HG03108 (cell line): ENCODE data around the gene PLA2G2E.
"Not testable (repeated sequence)": the region's sequence is repeated elsewhere in the genome, so short reads cannot be mapped to it uniquely, and the experiment has no call there.

Experiments
- ATAC-seq: cut with Tn5 transposase; IDR thresholded peaks from one replicate; pipeline ENCODE4 v1.9.1; 2021; ENCODE audit warnings: moderate library complexity; ENCODE audit not compliant: unreplicated experiment

Gene PLA2G2E

DNA sequence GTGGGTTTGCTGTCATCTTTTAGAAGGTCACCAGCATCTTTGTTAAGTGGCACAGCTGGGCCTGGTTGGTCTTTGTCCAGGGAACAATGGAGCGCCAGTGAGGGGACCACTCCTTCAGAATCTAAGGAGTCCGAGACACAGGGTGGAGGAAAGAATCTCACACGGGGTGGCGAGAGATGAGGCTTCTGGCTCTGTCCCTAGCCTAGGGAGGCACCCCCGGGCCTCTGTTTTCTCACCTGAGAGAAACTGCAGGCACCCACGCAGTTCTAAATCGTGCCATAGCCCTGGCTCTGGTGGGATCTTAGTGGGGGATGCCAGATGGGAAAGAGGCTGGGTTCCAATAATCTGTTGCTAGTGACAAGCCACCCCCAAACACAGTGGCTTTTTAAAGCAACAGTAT is 10.9 kb upstream of the PLA2G2E start:
- ATAC-seq = no peak

DNA sequence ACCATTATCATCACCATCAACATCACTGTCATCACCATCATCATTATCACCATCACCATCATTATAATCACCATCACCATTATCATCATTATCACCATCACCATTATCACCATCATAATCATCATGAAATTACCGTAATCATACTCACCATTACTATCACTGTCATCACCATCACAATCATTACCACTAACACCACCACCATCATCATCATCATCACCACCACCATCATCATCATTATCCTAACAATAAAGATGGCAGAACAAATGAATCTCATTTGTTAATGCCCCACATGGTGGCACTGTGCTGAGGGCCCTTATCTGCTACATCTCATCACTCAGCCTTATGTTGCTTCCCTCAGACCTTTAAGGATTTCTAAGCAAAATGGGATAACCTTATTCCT is 9.4 kb upstream of the PLA2G2E start:
- no peak for ATAC-seq

DNA sequence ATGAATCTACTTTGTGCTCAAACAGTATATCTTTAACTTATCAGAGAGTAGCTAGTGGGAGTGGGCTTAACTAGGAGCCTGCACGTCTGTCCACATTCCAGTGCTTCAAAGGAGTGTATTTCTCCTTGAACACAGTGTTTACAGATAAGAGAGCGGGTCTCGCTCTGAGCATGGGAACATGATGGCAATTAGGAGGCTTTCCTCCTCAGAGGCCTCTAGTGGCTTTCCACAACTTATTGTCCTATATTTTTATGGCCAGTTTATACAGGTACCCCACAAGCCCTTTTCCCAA is 3.7 kb upstream of the PLA2G2E start:
- not testable (repeated sequence) for ATAC-seq

DNA sequence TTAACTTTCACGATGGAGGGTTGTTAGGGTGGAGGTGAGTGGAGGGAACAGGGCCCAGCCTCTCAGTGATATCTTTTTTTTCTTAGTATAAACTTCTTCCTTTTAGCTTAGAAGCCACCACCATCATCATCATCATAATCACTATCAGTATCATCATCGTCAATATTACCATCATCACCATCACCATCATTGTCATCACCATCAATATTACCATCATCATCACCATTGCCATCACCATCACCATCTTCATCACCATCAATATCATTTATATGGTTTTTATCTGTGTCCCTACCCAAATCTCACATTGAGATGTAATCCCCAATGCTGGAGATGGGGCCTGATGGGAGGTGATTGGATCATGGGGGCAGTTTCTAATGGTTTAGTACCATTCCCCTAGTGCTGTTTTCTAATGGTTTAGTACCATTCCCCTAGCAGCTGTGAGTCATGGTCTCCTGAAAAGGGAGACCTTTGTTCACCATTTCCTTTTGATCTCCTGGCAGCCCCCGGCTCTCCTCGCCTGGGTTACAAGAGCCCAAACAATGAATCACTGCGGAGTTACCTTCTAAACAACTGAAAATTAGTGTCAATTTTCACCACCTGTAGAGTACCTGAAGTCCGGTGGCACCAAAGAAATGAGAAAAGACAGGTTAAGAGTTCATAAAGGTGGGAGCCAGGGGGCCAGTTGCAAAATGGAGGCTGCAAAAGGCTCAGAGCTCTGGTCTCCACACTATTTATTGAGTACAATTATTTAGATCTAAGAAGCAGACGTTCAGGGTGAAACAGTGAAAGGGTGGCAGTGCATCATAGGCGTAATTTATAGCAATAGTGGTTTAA is 3.1 kb upstream of the PLA2G2E start:
- no peak for ATAC-seq

DNA sequence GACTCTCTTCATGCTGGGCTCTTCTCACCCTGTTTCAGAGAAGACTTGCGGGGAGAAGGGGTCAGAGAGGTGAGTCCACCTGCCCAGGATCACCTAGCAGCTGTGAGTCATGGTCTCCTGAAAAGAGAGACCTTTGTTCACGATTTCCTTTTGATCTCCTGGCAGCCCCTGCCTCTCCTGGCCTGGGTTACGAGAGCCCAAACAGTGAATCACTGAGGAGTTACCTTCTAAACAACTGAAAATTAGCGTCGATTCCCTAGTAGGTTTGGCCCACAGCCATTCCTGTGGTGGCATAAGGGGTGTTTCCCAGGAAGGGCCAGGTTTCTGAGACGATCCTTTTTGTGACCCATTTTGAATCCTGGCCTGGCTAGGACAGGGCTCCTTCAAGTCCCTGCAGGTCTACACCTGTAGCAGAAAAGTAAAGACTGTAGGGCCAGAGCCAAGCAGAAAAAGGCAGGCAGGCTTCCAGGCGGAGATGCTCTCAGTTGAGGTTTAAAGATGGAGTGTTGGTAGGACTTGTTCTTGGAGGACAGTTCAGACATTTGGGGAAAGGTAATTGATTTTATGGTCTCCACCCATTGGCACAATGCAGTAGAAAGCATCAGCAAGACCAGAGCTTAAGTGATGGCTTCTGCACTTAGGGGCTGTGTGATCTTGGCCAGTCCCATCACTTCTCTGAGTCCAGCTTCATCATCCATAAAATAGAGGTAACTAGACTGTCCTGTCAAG is 2.1 kb upstream of the PLA2G2E start:
- no peak for ATAC-seq

DNA sequence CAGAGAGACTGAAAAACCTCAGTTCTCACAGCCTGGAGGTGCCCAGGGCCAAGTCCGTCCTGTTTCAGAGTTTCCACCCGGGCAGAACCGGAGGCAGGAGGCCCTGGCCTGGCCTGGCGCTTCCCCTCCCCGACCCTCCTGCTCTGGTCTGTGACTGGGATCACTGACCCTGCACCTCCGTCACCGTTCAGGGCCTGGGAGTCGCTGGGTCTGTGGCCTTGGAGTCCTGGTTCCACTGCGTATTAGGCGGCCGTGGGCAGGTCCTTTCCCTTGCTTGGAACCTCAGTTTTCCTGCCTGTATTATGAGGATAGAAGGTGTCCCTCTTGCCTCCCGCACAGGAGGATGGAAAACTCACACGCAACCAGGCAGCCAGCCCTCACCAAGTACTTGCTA is 533 bp upstream of the PLA2G2E start:
- no peak for ATAC-seq

DNA sequence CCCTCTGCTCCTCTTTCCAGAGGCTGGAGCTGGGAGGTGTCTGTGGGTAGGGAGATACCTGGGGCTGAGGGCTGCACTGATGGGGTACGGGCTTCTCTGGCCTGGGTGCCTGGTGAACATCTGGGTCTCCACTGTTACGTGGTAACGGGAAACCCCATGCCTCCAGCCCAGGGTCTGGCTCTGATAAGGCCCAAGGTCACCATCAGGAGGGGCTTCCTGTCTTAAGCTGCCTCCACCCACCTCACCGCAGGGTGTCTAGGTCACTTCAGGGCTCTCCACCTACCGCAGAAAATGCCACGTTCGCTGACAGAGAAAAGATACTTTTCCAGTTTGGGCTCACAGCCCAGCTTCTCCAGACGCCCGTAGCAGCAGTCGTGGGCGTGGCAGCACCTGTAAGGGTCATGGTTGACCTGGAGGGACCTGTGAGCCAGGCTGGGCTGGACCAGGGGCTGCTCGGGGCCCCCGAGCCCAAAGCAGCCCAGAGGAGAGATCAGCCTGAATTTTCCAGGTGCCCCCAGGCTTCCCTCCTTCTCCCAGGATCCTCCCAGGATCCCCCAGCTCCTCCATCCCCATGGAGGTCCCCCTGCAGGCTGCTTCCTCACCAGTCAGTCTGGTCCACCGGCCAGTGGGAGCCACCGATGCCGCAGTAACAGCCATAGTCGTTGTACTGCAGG is 1.3 kb downstream of the PLA2G2E start:
- ATAC-seq = no peak

DNA sequence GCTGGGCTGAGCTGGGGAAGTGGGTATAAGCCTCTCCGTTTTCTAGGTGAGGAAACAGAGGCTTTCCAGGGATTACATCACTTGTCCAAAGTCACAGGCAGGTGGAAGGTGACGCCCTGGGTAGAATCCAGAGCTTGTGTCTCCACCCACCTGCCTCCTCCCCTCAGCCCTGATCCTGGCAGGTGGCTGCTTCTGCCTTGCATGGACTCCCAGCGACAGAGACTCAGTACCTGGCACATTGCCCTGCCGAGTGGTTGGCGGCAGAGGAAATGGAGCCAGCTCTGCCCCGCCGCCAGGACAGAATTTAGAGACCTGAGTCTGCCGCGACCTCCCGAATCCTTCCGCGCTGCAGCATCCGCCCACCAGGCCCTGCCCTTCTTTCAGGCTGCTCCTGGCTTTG is 2.1 kb downstream of the PLA2G2E start:
- ATAC-seq = no peak

DNA sequence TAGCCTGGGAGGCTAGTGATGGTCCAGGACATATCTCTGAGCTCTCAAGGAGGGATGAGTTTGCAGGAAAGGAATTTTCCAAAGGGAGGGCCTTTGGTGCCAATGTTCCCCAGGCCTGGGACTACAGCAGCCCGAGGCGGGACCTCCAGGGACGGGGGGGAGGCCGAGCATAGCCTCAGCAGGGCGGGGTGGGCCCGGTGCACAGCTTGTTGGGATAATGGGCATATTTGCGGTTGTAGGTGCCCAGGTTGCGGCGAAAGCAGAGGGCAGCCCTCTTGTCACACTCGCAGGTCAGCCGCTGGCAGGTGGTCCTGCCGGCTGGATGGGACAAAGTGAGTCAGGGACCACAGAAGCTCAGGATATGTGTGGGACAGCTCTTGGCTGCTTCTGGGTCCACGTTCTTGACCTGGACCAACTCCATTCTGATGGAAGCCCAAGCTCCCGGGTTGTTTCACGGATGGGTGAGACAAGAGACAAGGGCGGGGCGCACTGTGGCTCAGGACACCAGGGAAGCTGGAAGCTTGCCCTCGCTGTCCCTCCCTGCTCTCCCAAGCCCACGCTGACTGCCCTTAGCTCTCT is 3.2 kb downstream of the PLA2G2E start:
- no peak for ATAC-seq

DNA sequence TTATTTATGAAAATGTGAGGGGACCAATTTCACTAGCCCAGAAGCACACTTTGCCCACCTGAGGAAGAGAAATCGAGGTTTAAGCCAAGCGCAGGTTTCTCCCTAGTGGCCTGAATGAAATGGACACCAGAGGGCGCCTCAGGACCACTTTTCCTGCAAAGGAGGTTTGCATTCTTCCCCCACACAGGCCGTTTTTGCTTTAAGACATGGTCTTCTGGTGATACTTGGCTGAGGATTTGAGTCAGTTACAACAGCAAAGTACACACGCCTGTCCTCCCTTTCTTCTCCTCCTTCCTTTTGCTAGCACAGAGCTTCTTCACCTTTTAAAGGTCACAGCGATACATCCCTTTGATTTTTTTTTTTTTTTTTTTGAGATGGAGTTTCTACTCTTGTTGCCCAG is 5.4 kb downstream of the PLA2G2E start:
- no peak for ATAC-seq

DNA sequence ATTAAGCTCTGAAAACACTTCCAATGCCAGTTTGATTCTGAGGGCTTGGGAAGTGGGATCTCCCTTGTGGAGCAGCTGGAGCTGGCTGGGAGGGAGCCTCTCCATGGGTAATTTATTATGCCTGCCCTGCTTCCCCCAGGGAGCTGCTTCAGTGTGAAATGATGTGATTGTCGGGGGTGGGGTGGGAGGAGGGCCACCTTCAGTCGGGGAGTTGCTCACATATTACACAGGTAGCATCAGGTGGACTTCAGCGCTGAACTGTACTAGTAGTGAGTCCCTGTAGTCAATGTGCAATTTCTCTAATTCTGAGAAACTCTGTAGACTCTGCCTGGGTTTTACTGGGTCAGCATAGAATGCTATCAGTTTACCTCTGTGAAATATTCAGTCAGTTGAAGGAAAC is 12.8 kb downstream of the PLA2G2E start:
- no peak for ATAC-seq

DNA sequence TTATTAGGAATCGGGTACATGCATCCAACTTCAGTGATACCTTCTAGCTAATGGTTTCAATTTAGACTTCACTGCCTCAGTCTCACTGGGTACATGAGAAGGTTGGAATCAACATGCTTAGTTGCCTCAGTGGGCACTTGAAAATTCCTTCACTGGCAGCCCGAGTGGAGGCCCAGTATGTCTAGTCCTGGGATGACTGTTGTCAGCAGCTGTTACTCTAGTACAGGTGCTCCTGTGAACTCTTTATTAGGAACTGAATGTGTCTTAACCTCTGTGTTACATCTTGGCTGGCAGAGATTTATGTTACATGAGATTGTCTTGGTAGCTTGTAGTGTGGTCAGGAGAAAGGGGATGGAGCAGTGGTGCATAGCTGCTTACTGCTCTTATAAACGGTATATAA is 13.4 kb downstream of the PLA2G2E start:
- no peak for ATAC-seq

DNA sequence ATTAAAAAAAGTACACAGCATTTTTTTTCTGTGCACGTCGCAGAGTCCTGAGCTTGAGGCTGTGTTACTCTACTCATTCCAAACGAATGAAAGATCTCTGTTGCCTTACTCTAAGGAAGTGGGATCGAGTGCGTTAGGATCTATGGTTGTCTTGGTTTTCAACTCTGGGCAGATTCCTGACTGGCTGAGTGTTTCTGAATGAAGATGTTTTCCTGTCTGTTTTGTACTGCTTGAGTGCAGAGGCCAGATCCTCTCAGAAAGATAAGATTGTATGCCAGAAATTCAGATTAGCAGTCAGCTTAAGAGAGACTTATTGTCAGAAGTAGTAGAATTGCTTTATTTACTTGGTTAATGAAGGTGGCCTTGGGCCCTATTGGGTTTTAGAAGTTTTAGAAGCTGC is 14.0 kb downstream of the PLA2G2E start:
- ATAC-seq = no peak

DNA sequence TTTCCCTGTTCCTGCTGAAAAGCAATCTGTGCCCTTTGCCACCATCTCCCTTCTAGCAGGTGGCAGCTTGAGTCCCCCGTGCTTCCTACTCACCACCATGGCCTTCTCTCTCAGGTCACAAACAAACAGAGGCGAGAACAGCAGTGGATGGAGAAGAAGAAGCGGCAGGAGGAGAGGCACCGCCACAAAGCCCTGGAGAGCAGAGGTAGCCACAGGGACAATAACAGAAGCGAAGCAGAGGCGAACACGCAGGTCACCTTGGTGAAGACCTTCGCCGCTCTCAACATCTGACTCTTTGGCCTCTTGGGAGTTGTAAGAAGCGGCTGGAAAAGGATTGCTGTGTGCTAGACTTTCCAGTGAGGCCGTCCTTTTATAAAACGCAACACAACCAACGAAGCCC is 16.0 kb downstream of the PLA2G2E start:
- ATAC-seq = no peak

DNA sequence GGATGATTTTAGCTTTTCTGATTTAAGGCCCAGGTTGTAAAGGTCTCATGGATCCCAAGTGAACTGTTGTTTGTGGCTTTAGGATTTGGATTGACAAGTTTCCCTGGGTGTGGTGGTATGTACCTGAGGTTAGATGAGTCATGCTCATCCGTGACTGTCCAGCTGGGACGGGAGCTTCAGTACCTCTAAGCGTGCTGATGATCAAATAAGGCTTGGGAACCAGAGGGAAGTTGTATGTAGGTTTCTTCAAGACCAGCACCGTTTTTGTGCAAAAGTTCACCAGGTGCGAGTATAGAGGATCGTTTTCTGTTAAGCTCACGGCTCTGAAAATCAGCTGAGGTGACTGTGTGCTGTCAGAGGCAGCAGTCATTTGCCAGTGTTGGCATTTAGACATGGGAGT is 19.8 kb downstream of the PLA2G2E start:
- ATAC-seq = no peak

DNA sequence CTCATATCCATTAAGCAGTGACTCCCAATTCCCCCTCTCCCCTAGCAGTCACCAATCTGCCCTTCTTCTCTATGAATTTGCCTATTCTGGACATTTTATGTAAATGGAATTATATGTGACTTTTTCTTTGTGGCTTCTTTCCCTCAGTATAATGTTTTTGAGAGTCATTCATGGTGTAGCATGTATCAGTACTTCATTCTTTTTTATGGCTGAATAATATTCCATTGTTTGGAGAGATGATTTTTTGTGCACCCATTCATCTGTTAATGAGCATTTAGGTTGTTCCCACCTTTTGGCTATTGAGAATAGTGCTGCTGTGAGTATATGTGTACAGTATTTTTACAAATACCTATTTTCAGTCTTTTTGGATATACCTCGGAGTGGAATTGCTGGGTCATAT is 21.8 kb downstream of the PLA2G2E start:
- ATAC-seq = no peak

DNA sequence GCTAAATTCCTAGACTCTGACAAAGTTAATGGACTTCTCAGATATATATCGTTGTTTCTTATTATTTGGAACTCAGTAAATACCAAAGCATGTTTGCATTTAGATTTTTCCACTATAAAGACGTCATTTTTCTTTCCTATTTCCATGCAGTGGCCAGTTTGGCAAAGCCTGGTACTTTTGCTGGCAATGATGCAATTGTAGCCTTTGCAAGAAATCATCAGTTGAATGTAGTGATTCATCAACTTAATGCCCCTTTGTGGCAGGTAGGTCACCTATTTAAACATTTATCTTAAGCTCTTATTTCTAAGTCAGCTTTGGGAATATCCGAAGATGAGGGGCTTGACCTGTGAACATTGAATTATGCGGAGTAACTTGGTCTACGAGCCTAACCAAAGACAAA is 29.2 kb downstream of the PLA2G2E start:
- no peak for ATAC-seq

DNA sequence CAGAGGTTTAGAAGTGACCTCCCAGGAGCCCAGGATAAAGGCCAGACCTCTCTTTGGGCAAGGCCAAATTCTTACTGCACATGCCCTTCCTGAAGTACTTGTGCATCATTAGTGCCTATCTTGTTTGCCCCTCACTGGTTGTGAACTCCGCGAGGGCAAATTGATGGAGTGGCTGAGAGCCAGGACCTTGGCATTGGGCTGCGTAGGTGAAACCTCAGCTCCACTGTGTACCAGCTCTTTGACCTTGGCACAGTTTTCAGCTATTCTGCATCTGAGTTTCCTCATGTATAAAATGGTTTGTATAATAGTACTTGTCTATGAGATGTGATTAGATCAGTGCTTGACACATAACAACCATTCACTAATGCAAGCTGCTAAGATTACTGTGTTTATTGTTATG is 29.7 kb downstream of the PLA2G2E start:
- ATAC-seq = no peak

DNA sequence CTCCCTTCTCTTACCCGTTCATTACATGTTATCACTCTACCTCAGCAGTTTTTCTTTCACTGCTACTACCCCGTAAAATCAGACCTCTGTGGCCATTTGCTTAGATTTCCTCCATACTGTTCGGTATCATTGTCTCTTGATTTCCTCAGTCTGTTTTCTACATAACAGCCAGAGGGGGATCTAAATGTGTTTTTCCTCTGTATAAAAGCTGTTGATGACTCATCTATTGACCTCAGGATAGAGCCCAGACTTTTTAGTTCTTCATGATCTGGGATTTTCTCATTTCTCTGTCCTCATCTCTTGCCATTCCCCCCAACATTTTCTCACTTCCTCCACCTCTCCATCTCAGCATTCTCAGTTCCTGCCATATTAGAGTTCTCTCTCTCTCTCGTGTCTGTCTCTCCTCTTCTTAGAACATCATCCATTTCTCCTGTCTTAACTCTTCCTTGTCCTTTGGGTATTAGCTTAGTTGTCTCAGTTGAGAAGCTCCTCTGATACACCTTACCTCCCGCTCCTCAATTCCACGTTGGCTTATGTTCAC is 30.7 kb downstream of the PLA2G2E start:
- no peak for ATAC-seq

DNA sequence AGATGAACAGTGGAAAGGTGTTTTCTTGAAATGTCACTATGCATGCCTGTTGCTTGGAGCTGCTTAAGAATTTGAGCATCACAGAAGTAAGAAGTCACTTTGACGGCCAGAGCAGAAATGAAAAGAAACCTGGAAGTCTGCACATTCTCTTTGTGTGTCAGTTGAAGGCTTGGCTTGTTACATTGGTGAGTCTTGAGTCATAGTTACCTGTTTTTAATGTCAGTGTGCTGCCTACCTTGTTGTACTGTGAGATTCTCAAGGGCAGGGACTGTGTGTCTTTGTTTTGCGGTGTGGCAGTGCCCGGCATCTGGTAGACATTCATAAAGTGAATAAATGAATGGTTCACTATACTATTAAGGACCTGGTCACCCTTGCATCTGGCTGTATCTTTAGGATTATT is 31.3 kb downstream of the PLA2G2E start:
- ATAC-seq = no peak

DNA sequence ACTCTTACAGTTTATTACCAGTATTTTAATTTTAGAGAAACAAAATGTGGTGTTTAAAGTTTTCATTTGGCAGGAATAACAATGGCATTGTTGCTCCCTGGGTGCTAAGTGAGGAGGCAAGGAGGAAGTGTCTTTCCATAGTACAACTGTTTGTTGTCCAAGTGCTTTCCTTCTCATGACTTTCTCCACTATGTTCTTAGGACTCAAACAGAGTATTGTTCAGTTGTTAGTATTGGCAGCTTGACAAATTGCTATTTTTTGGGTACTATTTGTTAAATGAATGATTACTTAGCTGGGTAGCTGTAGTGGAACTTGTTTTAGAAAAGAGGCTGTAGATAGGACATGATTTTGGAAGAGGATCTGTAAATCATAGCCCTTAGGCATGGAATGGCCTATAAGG is 33.8 kb downstream of the PLA2G2E start:
- no peak for ATAC-seq

DNA sequence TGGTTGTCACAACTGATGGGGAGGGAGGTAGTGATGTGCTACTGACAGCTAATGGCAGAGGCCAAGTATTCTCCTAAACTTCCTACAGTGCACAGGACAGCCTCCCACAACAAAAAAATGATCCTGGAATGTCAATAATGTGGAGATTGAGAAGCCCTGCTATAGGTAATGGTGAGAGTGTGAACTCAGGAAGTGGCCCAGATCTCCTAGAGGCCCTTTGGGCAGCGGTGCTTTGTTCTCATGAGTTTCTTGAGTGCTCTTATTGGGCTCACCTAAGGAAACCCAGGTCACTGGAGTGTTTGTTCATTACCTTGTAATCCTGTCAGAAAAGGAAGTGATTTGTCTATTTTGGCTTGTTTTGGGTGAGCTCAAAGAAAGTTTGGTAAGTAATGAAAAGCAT is 35.3 kb downstream of the PLA2G2E start:
- no peak for ATAC-seq
